GM18517 (cell line): ENCODE data around the gene POU2F2.

Experiments used
- ATAC-seq: cut with Tn5 transposase; IDR thresholded peaks from one replicate; pipeline ENCODE4 v1.9.1; 2021; ENCODE audit warnings: mild to moderate bottlenecking, moderate library complexity; ENCODE audit not compliant: unreplicated experiment

The POU2F2 gene

DNA sequence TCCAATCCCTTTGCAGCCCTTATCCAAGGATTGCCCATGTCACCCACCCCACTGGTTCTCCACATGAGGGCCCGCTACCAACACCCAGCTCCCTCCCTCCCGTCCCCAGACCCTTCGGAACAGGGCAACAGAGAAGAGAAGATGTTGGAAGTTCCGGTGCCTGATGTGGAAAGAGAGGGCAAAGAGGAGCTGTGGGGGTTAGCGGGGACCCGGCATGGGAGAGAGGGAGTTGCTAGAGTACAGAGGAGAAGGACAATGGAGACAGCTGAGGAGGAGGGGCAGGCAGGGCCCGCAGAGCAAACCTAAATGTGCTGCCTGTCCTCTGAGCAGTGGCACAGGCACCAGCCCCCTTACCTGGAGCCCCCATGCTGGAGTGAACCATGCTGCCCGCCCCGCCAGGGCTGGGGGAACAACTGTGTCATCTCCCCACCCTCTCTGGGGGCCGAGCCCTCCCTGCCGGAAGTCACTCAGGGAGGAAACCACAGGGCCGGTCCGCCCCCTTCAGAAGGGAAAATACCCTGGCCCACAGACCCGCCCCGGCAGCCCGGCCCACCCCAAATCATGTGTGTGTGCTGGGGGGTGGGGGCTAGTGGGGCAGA lies at the start of gene POU2F2:
POU2F2 (minus strand) TSS at position 417 of the 599 bp plus-strand sequence; CDS start at position 382, 35 bp downstream.
- no peak for ATAC-seq

DNA sequence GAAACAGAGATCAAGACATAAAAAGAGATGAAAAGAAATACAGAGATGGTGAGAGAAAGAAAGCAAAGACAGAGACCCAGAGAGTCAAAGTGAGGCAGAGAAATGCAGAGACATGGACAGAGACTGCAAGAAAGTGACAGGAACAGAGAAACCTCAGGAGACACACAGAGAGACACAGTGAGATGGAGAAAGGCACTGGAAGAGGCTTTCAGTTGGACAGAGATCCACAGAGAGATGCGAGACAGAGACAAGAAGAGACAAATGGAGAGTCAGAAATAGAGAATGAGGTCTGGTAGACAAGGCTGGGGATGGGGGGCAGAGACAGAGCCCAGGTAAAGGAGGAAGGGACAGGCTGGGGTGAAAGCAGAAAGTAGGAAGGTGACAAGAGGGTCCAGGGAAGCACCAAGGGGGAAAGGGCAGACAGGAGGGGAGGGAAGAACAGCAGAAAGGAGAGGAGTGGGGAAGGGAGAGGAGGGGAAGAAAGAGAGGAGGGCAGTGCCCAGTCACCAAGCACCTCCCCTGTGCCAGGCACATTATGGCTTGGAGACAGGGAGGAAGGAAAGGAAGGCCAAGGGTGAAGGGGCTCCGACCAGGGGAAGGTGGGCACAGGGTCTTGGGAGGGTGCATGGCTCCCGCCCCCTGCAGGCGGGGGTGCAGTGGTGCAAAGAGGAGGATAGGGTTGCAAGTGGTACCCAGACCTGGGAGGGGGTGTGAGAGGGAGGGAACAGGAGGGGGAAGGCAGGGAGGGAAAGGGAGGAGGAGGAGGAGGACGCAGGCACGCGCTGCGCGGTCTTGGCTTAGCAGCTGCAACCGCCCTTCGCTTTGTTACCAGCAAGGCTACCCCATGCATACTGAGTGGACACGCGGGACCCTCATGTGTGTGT lies 46.8 kb upstream of the POU2F2 start:
- no peak for ATAC-seq

DNA sequence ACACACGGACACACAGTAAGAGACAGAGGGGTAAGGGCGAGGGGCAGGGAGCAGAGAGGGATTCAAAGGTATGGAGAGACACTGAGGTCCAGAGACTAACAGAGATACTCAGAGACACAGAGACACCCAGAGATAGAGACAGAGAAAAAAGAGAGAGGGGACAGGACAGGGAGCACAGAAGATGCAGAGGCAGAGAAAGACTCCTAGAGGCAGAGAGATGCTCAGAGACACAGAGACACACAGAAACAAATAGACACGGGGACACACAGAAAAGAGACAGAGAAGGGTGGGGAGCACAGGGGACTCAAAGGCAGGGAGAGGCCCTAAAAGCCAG lies 45.4 kb upstream of the POU2F2 start:
- no peak for ATAC-seq

DNA sequence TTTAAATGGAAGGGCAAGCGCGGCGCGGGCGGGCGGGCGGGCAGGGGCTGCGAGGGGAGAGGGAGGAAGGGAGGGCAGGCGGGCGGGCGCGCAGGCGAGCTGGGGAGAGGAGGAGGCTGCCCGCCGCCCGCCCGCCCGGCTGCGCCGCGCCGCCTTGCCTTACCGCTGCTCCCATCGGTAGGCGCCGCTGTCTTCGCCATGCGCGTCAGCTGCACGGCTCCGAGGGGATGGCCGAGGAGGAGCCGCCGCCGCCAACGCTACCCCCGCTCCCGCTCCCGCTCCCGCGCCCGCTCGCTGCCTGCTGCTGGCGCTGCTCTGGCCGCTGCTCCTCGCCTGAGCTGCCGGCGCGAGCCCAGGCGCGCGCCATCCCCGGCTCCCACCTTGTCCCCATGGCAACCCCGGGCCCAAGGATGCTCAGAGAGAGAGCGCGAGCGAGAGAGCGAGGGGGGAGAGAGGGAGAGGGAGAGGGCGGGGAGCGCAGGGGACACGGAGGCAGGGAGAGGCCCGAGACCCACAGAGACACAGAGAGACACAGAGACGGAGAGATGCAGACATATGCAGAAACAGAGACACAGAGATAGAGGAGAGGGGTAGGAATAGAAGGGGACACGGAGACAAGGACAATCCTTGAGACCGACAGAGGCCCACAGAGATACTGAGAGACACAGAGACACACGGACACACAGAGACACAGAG lies 44.9 kb upstream of the POU2F2 start:
- ATAC-seq: no peak

DNA sequence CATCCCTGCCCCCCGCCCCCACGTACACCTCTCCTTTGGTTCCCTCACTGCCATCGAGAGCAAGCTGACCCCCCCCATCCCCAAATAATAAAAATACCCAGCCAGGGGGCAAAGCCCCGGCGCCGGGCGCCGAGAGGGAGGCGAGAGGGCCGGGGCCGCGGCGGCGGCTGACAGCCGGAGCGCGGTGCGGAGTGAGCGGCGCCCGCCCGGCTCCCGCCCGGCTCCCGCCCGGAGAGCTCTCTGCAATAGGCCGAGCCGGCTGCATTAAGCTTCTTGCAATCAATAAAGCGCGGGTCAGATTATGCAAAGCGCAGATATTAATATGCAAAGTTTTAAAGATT lies 44.4 kb upstream of the POU2F2 start:
- ATAC-seq: no peak

DNA sequence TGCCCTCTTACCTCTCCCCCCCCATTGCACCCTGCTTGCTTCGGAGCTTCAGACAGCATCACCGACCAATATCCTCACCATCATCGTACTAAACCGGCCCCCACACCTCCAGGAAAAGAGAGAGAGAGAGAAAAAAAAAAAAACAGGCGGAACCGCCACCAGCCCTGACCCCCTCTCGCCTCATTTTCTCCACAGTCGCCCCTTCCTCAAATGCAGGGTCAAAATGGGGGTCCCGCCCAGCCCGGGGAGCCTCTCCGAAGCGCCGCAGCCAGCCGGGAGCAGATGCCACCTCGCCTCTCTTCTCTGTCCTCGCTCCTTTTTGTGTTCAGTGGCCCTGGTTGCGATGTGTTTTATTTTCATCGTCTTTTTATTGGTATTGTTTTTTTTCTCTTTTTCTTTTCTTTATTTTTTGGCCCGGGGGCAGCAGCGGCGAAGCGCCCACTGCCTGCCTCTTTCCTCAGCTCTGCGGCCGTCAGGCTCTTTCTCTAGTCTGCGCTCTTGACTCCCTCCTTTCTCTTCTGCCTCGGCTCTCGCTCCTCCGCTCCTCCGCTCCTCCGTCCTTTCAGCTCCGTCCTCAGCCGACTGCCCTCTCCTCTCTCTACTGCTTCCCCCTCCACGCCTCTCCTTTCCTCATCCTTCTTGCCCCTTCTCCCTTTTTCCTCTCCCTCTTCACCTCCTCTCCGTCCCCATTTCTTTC lies 43.9 kb upstream of the POU2F2 start:
- no peak for ATAC-seq

DNA sequence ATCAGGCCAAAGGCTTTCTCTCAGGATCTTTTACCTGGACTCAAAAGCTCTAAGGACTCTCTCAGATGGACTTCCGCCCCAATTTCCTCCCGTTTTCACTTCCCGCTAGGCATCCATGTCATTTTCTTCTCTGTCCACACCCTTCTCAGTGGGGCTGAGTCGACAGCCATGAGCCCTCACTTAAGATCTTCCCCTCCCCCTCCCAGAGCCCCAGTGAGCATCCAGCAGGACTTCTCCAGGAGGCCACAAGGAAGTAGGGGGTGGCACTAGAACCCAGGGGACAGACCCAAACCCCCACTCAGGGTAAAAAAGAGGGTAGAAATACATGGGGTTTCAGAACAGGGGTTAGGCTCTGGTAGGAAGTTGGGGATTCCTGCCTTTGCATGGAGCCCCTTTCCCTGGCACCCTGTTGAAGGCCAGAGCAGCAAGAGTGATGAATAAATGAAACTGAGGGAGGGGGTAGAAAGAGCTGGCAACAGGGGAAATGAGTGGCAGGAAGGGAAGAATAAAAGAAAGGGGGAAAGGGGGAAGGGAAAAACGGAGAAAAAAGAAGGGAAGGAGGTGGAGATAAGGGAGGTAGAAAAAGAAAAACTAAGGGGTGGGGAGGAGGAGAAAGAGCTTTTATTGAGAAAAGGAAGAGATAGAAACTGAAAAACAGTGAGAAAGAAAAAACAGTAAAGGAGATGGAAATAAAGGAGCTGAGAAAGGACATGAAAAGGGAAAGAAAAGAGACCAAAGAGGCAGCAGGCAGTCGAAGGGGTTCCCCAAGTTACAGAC lies 42.9 kb upstream of the POU2F2 start:
- no peak for ATAC-seq

DNA sequence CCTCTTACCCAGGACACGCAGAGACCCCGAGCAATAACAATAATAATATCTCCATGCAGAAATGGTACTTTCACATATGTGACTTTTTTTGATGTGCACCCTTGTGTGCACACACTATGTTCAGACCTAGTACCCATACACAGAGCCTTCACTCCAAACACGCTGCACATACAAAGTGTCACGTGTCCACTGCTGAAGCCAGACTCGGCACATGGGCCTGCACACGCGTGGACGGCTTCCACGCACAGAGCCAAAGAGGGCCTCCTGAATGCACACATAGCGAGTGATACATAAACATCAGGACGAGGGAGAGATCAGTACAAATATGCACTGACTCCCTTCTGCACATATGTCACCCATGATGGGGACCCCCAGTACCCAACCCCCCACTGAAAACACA lies 41.9 kb upstream of the POU2F2 start:
- no peak for ATAC-seq

DNA sequence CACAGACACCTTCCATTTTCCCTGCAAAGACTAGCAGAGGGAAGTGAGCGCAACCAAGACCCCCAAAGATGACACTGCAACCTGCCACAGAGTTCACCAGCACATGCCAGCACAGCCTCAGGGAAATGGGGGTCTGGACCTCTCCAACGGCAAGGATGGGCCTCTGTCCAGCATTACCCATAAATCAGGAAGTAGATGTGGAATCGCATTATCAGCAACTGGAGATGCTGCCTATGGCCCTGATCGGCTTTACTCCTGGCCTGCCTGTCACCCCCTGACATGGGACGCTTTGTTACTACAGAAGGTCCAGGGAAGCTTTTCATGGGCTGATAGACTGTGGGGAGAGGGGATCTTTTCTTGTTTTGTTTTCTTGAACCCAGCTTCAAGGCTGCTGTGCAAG lies 41.4 kb upstream of the POU2F2 start:
- no peak for ATAC-seq

DNA sequence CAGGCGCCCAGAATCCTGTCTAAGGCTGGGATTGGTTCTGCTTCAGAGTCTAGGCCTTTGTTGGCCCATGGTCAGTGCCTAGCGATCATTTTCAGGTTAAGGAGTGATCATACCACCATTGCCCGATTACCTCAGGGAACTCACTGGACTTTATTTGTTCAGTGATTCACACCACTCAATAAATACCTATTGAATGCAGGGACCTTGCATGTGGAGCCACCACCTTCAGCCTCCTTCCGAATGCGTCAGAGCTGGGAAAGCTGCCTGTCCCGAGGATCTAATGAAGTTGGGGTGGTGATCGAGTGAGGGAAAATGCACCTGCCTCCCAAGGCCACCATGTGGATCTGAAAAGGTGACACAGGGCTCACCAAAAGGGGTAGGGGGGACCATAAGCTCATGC lies 40.0 kb upstream of the POU2F2 start:
- ATAC-seq: no peak

DNA sequence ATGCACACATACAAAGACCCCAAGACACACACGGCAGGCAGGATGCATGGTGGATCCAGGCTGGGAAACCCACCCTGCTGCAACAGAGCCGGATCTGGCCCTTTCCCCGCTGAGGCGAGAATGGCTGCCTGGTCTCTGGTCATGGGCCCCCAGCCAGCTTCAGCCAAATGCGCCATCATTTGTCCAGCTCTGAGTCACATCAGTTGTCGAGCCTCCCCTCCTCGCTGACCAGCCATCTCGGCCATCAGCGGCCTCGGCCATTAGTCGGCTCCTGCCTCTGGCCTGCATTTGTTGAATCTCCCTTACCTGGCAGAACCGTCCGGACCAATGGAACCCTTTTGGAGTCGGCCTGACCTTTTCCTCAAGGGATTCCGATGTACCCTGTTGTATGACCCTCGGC lies 38.5 kb upstream of the POU2F2 start:
- ATAC-seq: no peak

DNA sequence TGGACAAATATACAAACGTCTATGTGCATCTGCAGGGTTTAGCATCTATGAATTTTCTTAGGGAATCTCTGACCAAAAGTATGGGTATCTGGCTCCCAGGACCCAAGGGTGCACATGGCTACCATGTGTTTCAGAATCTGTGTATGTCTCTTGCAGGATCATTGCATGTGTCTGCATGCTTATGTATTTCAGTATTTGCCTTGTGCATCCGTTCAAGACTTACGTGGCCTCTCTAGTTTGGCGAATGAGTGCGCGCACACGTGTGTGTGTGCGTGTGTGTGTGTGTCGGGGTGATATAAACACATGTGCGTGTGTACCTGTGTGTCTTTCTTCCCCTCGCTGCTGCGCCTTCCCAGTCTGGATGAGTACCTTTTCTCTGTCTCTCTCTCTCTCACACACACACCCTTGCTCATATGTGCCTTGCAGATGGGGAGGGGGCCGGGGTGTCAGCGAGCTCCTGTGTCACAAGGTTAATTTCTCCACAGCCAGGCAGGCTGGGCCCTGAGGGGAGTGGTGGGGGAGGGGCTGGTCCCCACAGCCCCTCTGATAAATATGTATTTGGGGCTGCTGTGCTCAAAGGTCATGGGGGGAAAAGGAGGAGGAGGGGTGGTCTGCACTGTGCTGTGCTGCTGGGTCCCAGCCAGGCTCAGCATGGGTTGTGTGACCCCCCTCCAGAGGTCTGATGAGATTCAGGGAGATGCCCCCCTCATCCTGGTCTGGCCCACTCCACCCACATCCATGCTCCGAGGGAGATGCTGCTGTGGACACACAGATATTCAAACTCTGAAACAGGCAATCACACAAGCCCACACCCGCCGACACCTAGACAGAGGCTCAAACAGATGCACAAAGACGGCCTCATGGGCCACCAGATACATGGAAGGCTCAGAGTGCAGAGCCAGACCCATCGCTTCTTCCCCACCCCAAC lies 37.5 kb upstream of the POU2F2 start:
- ATAC-seq: no peak

DNA sequence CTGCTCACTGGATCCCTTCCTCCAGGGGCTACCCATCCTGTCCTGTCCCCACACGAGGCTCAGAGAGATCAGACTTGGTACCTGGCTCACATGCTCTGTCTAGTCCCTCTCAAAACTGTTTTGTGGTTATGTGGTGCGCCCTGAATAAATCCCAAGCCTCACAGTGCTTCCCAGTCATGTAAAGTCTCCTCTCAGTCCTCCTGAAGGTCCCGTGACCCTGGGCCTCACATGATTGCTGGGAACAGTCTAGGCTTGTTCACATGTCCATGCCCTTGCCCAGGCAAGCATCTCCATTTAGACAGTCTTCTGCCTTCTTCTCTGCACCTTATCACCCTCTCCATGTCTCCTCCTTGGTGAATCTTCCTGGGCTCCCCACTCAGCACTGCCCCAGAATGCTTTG lies 36.0 kb upstream of the POU2F2 start:
- no peak for ATAC-seq

DNA sequence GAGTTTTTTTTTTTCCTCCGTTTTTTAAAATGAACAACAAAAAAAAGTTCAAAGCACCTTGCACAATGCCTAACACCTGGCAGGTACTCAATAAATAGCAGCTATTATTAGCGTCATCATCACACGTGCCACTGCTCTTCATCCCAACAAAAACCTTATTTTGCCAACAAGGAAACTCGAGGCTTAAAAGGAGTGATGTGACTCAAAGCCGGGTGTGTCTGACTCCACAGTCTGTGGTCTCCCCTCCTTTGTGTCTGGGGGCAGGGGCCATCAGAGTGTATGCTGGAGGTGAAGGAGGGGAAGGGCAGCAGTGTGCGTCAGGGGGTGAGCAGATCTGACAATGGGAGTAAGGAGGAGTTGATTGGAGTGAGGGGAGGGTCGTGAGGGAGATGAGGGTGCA lies 34.1 kb upstream of the POU2F2 start:
- ATAC-seq: no peak

DNA sequence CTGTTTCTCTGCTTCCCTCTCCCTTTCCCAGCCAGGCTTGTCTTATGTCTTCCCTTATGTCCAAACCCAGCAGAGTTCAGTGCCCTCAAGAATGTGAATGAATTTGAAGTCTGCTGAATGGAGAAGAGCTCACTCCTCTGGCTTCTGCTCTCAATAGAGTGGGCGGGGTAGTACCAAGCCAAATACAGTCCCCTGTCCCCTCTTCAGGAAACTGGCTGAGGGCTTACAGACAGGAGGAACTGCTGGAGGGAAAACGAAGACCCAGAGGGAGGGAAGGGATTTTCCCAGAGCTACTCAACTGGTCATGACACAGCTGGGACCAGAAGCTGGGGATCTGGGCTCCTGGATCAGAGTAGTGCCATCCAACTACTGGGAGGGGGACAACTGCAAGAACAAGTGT lies 32.9 kb upstream of the POU2F2 start:
- no peak for ATAC-seq

DNA sequence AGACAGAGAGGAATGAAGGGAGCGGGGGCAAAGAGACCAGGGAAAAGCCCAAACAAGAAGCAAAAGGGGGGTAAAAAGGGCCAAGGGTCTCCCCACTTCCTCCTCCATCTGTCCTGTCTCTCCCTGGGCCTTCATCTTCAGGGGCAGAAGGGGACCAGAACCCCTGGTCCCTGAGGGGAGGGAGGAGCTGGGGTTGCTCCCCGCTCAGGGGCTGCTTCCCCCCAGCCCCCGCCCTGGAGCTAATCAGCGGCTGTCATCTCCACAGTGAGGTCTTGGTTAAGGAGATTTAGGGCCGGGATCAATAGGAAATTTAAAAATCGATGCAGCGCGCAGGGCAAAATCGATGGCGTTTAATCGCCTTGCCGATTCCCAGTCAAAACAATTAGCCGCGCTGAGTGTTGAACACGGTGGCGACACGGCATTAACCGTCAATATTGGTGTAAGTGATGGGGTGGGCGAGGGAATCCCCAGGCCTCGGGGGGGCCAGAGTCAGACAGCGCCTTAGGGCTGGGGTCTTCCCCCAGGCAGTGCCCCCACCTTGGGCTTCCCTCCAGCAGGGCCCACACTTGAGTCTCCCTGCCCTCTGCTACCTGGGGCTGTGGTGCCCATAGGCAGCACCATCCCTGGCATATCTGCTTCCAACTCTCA lies 29.5 kb upstream of the POU2F2 start:
- no peak for ATAC-seq

DNA sequence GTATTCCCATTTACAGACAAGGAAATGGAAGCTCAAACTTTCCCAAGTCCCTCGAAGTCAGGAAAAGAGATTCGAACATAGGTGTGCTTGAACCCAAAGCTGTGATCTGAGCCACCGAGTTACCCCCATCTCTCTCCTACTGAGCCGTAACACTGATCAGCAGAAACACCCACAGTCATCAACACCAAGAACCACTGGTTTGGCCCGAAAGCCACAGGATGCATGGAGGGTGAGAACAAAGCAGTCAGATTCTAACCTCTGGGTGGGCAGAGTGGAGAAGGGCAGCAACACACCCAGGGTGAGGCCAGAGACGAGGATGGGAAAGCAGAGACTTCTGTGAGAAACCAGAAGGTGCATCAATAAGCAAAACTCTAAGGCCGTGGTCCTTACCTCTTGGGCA lies 27.7 kb upstream of the POU2F2 start:
- ATAC-seq: no peak

DNA sequence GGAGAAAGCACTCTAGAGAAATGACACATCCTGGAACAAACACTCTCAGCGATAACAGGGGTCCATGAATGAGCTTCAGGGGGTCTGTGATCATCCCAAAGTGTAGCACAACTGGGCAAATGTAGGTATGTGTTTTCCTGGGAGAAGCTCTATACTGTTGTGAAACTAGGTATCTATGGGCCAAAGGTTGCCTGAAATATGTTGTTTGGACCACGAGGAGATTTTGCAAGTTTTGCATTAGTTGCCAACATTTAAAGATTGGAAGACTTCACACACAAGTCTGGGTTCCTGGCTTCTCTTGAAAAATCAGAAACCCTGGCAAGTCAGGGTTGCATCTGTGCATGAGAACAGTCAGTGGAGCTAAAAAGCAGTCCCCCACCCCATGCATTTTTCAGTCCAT lies 26.7 kb upstream of the POU2F2 start:
- no peak for ATAC-seq

DNA sequence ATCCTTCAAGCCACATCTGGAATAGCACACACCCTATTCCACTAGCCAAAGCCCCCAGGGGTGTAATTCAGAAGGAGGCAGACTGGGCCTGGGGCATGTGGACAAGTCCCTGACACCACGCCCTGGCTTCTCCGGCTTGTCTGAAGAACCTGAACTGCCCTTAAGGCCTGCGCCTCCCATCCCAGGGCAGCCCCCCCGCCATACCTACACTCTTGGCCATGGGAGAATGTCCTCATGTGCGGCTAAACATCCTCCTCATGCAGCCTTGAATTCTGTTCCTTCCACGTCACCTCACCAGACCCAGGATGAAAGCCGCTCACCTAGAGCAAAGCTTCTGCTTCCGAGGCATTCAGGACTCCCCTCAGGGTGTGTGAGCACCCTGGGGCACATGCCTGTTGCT lies 24.3 kb upstream of the POU2F2 start:
- ATAC-seq: no peak
